HG03571 (cell line): ENCODE measurements around the gene PHF24.
"Not testable (repeated sequence)": the region's sequence is repeated elsewhere in the genome, so short reads cannot be mapped to it uniquely, and the experiment has no call there.

ENCODE experiments used
- ATAC-seq: cut with Tn5 transposase; IDR thresholded peaks from one replicate; pipeline ENCODE4 v1.9.1; 2021; ENCODE audit not compliant: unreplicated experiment

The PHF24 gene

DNA sequence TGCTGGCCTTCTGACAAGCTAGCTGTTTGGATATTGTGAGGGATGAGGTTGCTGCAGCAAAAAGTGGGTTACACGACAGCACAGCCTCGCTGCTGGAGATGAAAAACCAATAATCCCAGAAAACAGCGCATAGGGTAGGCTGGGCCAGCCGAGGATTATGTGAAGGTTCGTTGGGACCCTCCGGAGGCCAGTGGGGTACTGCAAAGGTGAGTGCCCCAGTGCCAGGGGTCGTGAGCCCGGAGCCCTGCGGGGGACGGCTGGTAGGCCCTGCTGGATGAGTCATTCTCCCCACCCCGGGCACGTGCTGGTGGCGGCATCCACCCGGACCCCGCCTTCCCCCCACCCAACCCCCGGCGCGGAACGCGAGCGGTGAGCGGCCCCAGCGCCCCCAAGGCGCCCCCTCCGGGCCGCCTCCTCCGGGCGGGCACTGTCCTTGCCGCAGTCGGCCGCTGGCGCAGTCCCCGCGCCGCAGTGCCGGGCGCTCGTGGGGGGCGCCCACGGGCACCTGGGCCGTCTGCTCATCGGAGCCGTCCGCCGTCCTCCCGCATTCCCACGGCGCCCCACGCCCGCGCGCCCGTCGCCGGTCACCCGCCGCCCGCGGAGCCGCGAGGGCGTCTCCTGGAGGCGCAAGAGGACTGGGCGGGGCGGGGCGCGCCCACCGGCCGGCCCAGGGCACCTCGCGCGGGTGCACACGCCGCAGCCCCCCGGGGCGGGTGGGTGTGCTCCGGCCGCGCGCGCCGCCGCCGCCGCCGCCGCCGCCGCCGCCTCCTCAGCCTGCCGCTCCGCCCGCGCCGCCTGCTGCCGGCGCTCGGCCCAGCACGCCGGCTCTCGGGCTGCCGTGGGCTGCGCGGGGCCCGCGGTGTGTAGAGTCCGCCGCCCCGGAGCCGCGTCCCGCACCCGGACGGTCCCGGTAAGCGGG lies at the start of gene PHF24:
PHF24 (plus strand) TSS at position 794 of the 919 bp plus-strand sequence. CDS start 13,014 bp downstream, outside the sequence.
- no peak for ATAC-seq

GRCh38 chr9:34927061-34927460 lies 31.0 kb upstream of the PHF24 start:
- ATAC-seq: no peak

GRCh38 chr9:34928921-34929320 lies 29.2 kb upstream of the PHF24 start:
- ATAC-seq: no peak

- no peak for ATAC-seq
These were observed 28.5 kb upstream of the PHF24 start for GRCh38 chr9:34929506-34930102.

GRCh38 chr9:34939989-34940388 lies 18.1 kb upstream of the PHF24 start:
- not testable (repeated sequence) for ATAC-seq

- no peak for ATAC-seq
These were observed 9.6 kb upstream of the PHF24 start for GRCh38 chr9:34948451-34948850.

DNA sequence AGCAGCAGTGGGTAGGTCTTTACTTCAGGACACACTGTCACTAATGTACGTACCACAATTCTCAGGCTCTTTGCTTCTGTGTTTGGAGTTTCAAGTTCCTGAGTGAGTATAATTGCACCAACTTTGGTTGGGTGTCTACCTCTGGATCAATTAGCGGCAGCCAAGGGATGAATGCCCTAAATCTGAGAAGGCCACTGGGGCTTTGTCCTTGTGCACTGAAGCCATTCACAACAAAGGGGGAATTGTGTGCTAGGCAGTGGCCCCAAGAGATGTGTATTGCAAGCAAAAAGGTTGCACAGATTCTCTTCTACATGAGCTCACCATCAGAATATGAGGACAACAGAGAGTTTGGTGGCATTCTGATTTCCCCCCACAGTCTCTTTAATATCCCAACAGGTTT lies 3.9 kb upstream of the PHF24 start:
- ATAC-seq: no peak

GRCh38 chr9:34956066-34956465 lies 2.0 kb upstream of the PHF24 start:
- not testable (repeated sequence) for ATAC-seq

DNA sequence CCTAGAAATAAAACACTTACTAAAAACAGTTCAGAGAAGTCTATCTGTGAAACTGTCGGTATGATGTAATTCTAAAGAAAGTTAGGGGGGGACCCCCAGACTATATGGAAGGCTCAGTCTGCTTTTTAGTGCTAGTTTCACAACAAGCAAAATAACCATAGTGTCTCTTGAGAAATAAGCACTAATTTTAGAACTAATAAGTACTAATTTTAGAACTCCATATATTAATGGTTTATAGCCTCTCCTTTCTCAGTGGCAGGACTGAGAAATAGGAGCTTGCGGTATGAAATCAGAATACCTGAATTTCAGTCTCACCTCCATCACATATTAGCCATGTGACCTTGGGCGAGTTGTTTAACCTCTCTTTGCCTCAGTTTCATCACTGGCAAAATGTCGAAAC lies 1.4 kb upstream of the PHF24 start:
- no peak for ATAC-seq

- no peak for ATAC-seq
These were observed 412 bp downstream of the PHF24 start for GRCh38 chr9:34958411-34958982.

GRCh38 chr9:34959461-34959860 lies 1.4 kb downstream of the PHF24 start:
- ATAC-seq: no peak

DNA sequence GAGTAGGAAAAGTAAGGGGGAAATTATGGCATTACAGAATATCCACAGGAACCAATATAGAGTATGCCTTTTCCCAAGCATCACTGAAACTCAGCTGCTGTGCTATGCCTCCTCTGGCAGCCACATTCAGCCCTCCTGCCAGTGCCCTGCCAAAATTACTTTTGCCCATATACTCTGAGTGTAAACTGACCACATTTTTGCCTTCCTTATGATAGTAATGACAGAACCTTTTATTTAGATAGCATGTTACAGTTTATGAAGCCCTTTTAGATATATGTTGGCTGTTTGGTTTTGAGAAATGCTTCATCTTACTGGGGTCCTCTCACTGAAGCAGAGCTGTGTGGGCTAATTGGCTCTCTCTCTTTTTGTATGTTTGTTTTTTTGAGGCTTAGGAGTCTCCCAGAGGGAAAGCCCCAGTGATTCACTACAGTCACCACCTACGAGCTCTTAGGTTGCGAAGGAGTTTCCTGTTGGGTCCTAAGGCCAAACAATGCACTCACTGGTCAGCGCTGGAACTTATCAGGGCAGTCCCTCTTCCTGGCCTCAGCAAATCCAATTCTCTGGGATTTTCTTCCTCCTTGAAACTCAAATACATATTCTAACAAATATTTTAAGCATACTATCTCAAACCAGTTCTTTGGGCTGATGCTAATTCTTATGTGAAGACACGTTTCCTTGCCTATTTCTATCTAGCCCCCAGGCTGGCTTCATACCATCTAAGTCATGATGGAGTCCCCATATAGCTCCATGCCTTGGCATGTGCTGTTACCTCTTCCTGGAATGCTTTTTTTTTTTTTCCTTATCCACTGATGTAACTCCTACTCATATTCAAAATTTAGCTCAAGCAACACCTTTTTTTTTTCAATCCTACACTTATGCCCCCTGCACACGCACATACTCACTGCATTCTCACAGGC lies 3.7 kb downstream of the PHF24 start:
- no peak for ATAC-seq

- ATAC-seq: no peak
These were observed 4.5 kb downstream of the PHF24 start for GRCh38 chr9:34962546-34962945.

DNA sequence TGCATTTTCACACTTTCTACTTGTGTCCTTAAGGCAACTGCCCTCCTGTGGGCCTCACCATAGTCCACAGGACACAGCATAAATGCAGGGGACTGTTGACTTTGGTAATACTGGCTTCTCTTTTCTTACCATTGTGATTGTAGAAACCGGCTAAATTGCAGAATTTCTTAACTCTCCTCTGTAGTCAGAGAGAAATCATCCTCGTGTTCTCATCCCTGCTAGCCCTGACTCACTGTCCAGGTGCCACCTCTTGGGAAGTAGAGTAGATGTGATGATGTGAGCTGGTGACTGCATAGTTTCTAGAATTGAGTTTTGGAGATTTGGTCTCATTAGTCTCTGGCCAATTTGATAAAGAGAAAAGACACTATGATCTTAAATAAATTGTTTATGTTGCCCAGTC lies 5.5 kb downstream of the PHF24 start:
- ATAC-seq: no peak

DNA sequence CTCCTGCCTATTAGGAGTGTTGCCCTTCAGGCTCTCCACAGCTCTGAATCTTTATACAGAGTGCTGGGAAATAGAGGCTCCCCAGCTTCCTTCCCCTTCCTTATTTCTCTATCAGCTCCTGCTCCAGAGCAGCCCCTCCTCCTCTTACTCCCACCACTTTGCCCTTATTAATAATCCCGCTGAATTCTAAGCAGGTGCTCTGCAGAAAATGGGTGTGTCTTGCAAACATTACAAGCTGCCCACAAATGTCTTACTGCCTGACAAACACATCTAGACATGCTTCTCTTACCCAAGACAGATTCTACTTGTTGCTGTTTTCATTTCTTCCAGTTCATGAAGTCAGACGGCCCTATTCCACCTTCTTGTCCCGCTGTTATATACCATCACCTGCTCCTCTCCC lies 6.4 kb downstream of the PHF24 start:
- no peak for ATAC-seq

GRCh38 chr9:34971146-34971811 lies 13.2 kb downstream of the PHF24 start:
- no peak for ATAC-seq

- ATAC-seq: no peak
These were observed 16.6 kb downstream of the PHF24 start for GRCh38 chr9:34974664-34975063.

- no peak for ATAC-seq
These were observed 18.4 kb downstream of the PHF24 start for GRCh38 chr9:34976441-34976840.

- no peak for ATAC-seq
These were observed 18.9 kb downstream of the PHF24 start for GRCh38 chr9:34976992-34977391.

GRCh38 chr9:34980181-34980761 lies 22.2 kb downstream of the PHF24 start:
- ATAC-seq: no peak
